GM19467 (cell line): ENCODE measurements around the gene UROS.

Source experiments
- ATAC-seq: cut with Tn5 transposase; IDR thresholded peaks from one replicate; pipeline ENCODE4 v1.9.1; 2021; ENCODE audit warnings: mild to moderate bottlenecking, moderate library complexity; ENCODE audit not compliant: unreplicated experiment

The UROS gene

DNA sequence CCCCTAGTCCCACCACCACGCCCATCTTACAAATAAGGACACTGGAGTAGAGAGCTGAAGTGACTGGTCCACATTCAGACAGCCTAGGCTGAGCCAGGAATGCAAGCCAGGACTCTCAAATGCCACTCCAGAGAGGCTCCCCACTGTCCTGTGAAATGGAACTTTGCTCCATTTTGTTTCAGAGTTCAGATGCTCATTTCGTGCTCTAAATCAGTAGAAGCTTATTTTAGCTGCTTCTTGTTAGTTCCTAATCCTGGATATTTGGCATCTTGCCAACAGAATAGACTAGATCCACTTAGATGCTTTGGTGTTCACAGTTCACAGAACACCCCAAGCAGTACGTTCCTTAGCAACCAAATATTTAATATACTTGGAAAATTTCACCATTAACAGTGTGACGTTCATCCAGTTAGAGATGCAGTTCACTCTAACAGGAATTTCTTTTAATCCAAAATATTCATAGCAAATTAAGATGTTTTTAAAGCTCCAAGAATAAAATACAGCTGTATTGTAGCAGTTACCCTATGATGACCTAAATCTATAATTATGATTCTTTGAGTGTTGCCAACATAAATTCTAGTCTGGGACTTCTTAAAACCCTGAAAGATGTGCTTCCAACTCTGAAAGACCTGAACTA is 54.7 kb downstream of the UROS start:
- ATAC-seq = no peak

DNA sequence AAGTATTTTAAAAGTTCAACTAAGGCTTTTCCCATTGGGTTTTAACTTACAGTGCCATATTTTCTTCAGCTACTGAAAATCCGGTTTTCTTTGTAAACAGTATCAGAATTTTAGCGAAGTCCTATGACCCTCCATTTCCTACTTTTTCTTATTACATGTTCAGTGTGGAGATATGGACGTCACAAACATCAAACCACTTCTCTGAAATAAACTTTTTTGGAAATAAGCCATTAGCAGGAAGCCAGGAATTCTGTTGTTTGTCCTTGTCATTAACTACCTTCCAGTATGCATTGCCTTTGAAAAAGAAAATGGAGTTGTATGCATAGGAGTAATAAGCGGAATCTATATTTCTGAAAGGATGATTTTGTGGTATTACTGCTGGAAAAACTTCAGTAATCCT is 56.5 kb downstream of the UROS start:
- ATAC-seq = no peak

DNA sequence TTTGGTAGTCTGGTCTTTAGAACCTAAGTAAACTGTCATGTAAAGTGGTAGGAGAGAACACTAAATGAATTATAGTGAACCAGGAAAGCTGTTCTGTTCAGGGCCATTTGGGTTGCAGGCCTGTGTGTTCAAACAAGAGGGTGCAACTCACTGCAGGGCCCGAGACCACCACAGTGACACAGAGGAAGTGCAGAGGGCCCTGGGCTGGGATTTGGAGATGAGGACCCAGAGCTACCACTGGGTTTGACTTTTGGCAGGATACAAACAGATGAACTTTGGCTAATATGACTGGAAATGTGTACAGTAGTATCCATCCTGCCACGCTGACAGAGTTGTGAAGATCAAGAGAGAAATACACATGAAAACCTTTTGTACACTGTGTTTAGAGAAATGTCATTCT is 57.2 kb downstream of the UROS start:
- no peak for ATAC-seq

DNA sequence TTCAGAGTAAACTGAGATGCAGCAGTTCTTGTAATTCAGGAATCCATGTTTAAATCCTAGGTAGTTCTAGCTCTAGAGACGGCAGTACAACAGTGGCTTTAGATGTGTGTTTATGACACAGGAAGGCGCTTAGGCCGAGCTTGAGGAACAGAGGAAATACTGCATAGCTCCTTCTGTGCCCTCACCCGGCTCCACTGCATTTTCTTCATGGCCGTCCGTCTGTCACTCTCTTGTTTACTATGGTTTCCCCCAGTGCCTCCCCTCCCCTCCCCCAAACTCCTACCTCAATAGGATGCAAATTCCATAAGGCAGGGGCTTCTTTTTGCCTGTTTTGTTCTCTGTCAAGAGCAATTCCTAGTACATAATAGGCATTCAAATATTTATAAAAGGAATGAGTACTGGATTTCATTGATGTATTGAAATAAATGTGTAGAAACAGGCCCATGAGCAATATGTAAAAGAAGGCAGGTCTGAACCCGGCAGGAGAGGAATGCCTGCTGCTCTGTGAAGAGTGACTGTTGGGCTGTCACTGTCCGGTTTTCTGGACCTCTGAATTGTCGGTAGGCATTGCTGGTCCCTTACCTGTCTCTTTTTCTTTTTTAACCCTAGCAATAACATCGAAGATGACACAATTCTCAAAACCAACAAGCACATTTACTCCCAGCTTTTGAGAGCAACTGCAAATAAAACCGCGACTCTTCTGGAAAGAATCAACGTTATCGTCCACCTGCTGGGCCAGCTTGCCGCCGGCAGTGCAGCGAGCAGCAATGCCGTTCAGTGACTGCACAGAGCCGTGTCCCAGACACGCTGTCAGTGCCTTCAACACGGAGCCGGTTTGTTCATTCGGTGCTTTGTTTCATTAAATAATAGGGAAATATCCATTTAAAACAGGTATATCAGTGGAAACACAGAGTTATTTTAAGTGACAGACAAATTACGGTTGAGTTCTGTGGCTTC is 60.1 kb downstream of the UROS start:
- ATAC-seq = no peak

DNA sequence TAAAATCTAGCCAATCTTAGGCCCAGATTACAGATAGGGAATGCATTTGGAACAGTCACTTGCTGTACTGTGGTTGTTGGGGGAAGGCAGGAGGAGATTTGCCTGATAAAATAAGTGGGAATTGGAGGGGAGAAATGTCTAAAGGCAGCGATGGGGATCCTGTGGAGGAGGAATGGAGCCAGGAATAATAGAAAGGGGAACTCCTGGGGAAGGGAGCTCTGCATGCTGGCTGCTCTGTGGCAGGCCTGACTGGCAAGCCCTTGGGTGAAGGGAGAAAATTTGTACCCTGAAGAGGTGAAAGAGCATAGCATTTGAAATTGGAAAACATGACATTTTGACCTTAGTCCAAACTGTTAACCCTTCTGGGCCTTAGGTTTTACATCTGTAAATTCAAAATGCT is 61.1 kb downstream of the UROS start:
- no peak for ATAC-seq

DNA sequence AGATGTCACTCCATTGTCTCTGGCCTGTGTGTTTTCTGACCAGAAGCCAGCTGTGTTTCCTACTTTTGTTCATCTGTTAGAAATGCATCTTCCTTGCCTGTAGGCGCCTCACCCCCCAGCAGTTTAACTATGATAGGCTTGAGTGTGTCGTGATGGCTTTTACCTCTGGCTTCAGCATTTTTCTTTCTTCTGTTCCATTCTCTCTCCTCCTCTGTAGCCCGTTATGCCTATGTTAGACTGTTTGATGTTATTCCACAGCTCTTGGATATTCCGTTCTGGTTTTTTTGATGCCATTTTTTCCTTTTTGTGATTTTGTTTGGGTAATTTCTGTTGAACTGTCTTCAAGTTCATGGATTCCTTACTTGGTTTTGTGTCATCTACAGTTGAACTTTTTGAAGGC is 65.3 kb downstream of the UROS start:
- ATAC-seq = no peak

DNA sequence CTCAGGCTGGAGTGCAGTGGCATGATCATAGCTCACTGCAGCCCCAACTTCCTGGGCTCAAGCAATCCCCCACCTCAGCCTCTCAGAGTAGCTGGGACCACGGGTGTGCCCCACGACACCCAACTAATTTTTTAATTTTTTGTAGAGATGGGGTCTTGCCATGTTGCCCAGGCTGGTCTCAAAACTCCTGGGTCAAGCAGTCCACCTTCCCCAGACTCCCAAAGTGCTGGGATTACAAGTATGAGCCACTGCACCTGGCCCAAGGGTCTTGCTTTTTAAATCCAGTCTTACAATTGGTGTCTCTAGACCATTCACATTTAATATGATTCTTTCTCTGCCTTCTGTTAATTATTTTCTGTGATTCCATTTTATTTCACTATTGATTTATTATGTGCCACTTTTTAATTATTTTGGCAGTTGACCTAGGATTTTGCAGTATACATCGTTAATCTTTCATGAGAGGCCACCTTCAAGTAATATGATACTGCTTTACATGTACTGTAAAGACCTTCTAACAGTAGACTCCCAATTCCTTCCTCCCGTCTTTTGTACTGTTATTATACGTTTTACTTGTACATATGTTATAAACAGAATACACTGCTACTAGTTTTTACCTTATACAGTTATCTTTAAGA is 66.1 kb downstream of the UROS start:
- ATAC-seq = no peak

DNA sequence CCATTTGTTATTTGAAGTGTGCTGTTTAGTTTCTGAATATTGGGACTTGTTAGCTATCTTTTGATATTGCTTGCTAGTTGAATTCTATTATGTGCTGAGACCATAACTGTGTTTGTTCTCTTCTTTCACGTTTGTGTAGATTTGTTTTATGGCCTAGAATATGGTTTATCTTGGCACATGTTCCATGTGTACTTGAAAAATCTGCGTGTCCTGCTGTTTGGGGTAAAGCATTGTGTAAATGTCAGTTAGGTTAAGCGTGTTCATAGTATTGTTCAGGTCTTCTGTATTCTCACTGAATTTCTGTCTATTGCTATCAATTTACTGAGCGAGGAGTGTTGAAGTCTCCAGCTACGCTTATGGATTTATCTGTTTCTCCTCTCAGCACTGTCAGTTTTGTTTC is 66.9 kb downstream of the UROS start:
- ATAC-seq = no peak

DNA sequence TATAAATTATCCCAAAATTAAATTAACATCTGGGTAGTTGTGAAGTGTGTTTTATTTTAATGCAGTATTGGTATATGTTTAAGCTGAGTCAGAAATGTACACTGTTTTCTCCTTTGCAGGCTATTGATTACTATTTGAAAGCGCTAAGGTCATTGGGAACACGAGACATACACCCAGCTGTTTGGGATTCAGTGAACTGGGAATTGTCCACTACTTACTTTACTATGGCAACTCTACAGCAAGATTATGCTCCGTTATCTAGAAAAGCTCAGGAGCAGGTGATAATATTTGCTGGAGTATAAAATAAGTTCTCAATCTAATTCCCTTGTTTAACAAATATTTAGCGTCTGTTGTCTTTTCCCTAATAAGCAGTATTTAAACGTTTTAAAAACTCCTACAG is 75.6 kb downstream of the UROS start:
- ATAC-seq = no peak

DNA sequence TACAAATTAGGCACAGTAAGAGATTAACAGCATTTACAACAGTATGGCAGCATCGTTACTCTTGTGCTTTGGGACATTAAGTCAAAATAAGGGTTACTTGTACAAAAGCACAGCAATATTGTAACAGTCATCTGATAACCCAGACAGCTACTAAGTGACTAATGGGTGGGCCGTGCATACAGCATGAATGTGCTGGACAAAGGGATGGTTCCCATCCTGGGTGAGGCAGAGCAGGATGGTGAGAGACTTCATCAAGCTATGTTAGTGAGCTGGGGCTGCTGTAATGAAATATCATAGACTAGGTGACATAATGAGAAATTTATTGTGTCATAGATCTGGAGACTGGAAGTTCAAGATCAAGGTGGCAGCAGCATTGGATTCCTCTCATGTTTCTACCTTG is 78.1 kb downstream of the UROS start:
- ATAC-seq = no peak

DNA sequence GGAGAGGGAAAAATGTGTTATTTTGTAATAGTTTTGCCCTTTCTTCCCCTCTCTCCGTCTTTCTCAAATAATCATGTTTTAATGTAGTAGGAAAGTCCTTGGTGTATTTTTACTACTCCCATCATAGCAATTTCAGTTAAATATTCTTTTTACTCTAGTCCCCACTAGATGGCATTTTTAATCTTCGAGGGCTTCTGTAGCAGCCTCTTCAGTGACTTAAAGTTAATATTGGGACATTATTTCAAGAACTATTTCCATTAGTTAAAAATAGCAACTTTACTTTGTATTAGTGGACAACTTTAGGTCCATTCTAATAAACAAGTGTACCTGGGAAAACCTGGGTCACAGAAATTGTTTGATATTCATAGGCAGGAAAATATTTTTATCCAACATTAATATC is 80.6 kb downstream of the UROS start:
- ATAC-seq = no peak

DNA sequence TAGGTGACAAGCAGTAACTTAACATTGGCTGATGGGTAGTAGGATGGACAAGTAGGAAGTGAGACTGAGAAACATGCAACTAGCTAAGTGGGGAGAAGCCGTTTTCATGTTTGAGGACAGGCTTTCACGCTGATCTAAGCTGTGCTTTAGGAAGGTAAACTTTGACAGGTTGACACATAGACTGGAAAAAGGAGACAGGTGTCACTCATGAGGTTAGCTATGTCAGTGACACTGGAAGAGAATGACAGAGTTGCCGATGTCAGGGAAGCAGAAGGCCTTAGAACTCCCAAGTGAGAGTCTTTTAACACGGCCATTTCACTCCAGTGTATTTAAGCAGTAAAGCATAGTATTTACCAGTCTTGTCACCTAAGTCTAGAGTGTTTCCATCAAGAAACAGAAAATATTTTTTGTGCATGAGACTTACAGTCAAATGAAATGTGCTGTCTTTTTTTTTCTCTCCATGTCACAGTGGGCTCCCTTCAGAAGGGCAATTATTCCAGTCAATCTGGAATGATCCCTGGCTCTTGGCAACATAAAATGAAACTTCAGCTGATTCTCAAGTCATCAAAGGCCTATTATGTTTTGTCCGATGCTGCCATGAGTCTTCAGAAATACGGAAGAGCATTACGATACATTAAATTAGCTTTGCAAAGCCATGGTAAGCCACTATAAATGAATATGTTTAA is 82.9 kb downstream of the UROS start:
- no peak for ATAC-seq
